ENCODE results near the gene BET1L.
"Not testable (repeated sequence)": the region's sequence is repeated elsewhere in the genome, so short reads cannot be mapped to it uniquely, and the experiment has no call there.

Gene BET1L

DNA sequence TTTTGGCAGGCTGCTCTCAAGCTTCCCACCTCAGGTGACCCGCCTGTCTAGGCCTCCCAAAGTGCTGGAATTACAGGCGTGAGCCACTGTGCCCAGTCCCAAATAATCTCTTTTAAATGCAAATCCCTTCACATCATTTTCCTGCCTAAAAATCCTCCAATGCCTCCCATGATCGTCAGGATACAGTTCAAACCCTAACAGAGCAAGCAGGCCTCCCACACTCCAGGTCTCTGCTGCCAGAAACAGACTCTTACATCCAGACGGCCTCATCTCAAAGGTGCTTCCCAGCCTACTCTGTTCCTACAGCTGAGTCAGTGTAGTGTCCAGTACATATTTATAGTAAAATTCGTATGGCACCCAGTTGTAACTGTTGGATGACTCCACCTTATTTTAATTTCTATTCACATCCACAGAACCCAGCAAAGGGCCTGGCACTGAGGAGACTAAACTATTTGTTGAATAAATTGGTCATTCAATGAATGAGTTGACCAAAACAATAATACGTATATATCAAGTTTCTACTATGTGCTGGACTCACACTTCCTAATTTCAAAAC lies 20.7 kb upstream of the BET1L start:
- no peak for DNase-seq

DNA sequence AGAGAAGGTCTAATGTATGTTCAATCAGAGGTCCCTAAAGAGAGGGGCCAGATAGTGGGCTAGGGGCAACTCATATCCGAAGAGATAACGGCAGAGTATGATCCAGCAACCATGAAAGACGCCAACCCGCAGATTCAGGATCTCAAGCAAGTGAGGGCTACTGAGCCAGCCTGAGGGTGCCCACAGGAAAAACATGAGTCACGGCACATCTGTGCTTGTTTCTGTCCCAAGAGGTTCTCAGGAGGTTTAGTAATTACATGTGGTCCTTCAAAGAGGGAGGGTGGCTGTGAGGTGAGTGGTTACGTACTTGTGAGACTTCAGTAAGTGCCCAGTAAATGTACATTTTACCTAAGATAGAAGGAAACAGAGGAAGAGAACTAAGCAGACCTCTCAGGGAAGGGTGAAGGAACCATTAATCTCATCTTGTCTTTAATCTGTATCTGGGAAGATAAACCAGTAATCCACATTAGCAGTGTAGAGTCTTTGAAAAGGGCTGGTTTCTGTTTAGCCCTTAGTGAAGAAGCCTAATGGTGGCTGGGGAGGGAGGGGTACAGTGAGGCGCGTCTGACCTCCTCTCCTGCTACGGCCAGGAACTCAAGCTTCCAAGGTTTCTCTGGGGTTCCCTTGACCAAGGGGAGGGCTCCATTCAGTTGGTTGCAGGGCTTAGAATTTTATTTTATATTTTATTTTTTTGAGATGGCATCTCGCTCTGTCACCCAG lies 18.7 kb upstream of the BET1L start:
- no peak for DNase-seq

DNA sequence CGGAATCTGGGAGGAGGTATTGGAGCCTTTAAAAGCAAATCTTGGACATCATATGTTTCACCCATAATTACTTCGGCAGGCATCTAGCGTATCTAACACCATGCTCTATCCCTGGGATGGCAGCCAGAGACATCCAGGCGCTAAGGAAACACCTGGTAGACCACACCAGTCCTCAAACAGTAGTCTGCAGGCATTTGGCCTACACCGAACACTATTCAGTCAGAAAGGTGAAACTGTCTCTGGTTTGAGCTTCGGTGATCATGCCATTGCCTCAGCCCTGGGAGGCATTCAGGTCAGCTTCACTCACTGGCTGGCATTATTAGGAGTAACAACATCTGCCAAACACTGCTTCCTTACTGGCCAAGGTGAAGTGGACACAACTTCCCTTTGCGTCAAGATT lies 17.2 kb upstream of the BET1L start:
- no peak for DNase-seq

DNA sequence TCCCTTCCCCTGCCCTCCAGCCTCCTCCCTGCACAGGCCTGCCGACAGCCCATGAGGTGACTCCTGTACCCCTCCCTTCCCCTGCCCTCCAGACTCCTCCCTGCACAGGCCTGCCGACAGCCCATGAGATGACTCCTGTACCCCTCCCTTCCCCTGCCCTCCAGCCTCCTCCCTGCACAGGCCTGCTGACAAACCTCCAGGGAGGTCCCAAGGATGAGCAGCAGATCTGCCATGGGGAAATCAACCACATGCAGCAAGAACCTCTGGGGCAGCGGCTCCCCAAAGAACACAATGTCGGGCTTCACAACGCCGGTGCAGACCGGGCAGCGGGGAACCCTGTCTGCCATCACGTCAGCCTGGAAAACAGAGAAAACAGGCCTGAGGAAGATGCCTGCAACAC lies 16.7 kb upstream of the BET1L start:
- DNase-seq = no peak

DNA sequence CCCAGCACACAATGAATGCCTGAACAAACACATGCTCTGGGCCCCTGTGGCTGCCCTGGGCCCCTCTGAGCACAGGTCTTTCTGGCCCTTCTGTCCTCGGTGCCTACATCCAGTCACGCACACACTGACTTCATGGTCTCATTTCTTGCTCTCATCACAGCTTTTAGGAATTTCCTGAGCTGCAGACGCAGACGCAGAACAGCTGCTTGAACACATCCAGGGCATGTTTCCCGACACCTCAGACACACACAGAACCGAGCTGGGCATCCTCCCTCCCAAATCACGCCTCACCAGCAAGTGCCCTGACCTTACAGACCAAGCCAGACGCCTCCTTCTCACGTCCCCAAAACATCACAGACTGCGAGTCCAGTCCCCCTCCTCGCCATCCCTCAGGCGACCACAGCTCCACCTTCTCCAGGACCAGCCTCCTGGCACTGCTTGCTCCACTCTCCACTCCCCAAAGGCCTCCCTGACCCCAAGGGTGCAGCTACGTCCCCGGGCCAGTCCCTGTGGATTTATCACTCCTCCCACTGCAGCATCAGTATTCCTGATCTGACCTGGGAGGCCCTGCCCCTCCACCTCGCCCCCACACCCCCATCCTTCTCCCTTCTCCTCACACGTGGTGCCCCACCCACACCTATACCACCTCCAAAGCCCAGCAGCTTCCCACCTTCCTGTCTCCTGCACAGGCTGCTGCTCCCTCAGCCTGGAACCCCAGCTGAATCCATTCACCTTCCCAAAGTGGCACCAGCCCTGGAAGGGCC lies 16.0 kb upstream of the BET1L start:
- no peak for DNase-seq

DNA sequence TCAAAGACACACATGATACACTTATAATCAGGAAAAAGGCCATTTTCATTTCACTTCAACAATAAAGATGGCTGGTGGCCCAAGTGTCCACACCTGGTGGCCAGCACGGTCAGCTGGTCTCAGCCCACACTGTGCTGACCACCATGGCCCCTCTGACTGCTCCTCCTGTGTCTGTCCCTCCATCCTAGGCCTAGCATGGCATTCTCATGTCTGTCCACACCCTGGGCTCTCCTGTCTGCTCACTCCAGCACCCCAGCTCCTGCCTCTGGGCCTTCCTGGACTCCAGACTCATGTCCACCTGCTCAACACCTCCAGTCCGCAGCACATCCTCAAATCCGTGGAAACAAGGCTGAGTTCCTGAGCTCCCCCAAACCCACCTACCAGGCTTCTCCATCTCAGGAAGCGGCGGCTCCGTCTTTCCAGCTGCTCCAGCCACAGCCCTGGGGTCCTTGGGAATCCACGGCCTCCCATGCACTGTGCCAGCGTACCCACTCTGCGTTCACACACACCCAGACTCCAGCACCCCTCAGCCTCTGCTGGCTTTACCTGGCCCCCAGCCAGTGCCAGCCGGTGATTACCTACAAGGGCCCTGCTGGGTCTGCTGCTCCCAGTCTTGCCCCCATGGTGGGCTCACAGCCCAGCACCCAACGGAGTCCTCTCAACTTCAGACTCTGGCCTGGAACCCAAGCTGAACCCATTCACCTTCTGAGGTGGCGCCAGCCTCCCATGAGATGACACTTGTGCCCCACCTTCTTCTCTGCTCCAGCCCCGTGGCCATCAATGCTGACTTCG lies 15.0 kb upstream of the BET1L start:
- no peak for DNase-seq

DNA sequence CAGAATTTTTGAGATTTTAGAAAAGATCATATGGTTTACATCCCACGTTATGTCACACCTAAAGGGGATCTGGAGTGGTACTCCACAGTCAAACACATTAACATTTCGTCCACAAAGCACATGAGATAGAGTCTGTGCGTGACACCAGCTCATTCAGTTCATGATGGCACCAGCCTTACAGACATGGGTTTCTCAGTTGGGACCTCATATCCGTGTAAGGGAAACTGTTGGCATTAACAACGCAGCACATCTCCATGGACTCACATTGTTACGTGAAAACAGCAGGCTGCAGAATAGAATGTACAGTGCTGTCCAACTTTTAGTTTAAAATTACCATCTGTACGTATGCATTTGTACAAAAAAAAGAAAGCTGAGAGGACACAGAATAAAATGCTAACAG lies 14.3 kb upstream of the BET1L start:
- no peak for DNase-seq

DNA sequence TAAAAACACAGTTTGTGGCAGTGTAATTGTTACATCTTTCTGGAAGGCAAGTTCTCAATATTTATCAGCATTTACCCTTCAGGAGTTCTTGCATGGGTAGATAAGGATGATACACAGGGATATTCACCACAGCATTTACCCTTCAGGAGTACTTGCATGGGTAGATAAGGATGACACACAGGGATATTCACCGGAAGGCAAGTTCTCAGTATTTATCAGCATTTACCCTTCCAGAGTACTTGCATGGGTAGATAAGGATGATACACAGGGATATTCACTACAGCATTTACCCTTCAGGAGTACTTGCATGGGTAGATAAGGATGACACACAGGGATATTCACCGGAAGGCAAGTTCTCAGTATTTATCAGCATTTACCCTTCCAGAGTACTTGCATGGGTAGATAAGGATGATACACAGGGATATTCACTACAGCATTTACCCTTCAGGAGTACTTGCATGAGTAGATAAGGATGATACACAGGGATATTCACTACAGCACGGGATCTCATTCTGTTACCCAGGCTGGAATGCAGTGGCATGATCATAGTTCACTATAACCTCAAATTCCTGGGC lies 13.5 kb upstream of the BET1L start:
- not testable (repeated sequence) for DNase-seq

DNA sequence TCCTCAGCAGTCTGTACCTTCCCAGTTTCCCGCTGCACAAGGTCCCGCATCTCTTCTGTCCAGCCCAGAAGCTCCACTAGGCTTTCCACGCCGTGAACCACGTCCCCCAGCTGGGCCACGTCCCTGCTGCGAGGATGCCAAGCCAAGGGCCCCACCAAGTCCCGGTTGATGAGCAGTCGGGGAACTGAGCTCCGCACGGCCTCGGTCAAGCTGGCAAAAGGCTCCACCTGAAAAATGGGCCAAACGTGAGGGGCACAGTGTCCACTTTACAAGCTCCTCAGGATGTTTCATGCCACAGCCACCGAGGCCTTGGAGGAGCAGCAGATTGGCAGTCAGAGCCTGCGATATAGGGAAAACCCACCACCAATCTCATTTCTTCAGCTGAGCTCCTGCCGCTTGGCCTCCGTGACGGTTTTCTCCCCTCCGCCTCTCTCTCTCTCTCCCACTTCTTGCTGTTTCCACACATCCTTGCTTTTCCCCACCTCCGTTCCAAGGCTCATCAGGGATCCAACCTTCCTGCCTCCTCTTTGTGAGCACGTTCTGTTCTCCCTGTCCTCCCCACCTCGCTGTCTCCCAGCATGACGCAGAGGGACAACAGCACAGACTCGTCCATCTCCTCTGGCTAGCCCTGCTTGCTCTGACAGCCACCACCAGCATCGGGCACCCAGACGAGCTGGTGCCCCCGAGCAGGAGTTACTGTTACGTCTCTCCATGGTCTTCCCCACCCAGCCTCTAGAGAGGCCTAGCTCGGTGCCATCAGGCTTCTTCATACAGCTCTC lies 11.8 kb upstream of the BET1L start:
- DNase-seq = no peak

DNA sequence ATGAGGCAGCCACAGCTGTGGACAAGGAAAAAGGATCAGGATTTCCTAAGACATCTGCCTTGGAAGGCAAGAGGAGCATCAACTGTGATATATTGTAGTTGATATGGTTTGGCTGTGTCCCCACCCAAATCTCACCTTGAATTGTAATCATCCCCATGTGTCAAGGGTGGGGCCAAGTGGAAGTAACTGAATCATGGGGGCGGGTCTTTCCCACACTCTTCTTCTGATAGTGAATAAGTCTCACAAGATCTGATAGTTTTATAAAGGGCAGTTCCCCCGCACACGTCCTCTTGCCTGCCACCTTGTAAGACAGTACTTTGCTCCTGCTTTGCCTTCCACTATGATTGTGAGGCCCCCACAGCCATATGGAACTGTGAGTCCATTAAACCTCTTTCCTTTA lies 10.5 kb upstream of the BET1L start:
- DNase-seq = no peak

DNA sequence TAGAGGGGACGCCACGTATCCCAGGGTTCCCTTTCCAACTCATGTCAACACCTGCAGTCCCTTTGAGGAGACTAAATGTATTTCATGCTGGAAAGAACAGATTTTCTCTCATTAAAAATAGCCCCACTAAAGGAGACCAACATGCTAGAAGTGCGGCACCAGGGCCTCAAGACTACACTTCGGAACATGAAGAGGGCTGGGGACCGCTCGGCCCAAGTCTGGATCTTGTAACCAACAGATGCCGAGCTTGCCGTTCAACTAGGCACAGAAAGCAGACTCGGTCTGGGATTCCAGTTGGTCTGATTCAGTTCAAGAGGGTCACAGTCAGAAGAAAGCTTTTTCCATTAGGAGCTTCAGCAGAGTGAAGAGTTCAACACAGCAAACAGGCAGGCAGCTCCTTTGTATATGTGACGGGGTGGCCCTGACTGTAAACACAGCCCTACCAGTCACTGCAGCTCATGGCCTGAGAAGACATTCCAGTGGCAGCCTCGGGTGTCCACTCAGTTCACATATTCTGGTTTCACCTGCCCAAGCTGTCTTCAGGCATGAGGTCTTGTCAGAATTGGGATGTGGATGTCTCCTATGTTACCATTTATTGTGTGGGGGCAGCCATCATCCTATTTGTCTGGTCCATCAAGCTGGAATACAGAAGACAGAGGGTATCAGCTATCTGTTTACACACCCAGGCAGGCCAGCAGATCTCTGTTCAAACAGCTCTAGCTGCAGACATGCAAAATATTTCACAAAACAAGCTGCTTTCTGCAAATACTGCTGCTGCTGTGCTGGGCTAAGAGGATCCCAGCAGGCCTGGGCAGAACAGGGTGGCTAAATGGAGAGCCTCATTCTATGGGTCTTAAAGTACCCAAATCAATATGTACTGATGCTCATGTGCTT lies 9.1 kb upstream of the BET1L start:
- no peak for DNase-seq

DNA sequence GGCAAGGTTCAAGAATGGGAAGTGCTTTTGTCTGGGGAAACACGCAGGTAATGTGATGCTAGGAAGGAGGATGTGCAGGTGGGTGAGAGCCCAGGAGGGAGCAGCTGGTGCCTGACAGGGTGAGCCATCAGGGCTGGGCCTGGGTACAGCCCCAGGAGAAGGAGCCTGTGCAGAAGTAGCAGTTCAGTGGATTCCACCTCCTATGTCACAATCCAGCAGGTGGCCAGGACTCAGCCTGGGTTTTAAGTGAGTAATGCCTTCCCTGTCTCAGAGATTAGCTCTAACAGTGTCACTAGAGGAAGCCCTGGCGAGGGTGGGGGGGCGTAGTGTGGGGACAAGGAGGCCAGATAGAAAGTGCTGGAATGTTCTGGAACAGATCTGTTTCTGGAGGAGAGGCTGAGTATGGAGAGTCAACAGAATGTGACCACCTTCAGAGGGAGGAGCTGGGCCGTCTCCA lies 8.4 kb upstream of the BET1L start:
- DNase-seq = no peak

DNA sequence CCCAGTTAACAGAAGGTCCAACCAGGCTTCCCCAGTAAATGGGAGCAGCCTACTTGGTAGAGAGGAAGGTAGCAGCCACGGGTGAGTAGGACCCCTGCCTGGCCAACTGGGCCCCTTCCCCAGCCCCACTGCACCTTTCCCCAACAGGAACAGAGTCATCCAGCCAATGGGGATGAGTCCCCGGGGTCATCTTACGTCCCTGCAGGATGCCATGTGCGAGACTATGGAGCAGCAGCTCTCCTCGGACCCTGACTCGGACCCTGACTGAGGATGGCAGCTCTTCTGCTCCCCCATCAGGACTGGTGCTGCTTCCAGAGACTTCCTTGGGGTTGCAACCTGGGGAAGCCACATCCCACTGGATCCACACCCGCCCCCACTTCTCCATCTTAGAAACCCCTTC lies 6.9 kb upstream of the BET1L start:
- no peak for DNase-seq

DNA sequence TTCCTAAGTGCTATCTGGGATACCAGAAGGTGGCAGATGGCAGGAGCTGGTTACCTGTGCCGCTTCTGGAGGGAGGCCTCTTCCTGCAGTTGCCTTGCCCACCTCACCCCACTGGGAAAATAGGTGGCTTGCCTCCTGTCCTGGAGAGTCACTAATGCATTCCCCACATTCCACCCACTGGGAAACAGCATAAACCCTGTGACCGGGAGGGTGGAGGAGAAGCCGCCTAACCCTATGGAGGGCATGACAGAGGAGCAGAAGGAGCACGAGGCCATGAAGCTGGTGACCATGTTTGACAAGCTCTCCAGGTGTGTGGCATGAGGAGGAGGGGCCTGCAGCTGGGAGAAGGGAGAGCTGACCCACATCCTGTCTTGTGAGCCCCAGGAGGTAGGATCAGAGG lies 5.9 kb upstream of the BET1L start:
- no peak for DNase-seq

DNA sequence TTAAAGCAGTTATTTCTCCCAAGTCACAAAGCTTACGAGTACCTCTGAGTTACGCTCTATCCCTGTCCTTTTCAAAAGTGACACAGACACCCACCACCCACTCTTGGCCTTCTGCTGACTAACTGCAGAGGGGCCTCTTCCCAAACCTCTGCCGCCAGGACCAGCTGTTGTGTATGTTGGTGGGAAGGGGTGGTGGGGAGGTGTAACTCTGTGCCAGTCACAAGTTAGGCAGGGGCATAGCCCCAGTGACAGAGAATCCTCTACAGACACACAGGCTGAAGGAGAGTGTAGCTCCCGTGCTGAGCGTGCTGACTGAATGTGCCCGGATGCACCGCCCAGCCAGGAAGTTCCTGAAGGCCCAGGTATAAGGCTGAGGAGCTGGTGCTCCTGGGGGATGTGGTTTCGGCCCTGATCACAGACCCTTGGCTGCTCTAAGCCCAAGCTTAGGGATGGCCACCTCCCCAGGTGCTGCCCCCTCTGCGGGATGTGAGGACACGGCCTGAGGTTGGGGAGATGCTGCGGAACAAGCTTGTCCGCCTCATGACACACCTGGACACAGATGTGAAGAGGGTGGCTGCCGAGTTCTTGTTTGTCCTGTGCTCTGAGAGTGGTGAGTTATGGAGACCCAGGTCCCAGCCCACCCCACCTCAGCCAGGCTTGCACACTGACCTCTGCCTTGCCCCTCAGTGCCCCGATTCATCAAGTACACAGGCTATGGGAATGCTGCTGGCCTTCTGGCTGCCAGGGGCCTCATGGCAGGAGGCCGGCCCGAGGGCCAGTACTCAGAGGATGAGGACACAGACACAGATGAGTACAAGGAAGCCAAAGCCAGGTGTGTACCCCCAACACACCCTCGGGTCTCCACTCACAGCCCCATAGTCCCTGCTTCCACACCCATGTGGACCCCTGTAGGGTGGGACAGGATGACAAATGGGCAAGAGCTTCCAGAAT lies 5.2 kb upstream of the BET1L start:
- DNase-seq = no peak

DNA sequence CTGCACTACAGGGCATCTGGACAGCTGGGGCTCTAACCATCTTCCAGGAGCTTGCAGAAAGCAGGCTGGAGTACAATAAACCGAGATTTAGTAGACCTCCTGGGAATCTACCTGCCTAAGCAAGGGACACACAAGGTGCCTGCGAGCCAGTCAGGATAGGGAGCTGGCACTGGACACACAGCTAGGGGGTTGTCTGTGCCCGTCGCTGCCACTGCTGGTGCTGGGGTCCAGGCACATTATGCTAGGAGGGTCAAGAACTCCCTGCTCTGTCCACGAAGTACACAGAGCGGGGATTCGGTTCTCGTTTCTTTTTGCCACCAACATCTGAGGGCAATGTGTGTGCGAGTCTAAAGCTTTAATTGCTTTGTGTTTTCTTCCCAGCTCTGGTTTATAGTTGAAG lies 4.5 kb upstream of the BET1L start:
- no peak for DNase-seq

DNA sequence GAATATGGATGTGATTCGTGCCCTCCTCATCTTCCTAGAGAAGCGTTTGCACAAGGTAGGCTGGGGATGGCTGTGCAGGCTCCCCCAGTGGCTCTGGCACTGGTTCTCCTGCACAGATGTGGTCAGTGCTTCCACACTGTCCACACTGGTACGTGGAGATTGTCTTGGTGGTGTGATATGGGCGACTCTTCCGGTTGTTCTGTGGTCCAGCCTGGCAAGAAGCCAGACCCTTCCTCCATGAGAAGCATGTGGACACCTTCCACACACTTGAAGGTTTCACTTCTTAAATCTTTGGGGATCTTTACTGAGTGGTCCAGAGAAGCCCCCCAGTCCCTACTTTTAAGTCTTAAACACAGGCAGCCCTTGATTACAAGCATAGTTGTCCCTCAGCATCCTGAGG lies 4.1 kb upstream of the BET1L start:
- DNase-seq = no peak

DNA sequence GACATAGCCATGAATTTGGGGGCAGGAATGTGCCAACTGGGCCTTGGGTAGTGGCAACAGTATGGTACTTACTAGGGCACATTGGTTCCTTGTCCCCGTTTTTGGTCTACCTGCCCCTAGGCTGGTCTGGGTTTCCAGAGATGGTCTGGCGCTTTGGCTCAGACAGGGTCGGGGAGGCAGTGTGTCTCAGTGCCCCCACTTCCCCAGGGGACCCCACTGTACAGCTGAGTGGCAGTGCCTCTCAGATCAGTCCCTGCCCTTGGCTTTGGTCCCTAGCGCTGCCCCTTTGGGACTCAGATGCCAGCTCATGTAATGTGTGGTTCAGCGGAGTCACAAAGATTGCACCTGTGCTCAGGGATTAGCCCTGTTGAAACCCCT lies 3.6 kb upstream of the BET1L start:
- no peak for DNase-seq

DNA sequence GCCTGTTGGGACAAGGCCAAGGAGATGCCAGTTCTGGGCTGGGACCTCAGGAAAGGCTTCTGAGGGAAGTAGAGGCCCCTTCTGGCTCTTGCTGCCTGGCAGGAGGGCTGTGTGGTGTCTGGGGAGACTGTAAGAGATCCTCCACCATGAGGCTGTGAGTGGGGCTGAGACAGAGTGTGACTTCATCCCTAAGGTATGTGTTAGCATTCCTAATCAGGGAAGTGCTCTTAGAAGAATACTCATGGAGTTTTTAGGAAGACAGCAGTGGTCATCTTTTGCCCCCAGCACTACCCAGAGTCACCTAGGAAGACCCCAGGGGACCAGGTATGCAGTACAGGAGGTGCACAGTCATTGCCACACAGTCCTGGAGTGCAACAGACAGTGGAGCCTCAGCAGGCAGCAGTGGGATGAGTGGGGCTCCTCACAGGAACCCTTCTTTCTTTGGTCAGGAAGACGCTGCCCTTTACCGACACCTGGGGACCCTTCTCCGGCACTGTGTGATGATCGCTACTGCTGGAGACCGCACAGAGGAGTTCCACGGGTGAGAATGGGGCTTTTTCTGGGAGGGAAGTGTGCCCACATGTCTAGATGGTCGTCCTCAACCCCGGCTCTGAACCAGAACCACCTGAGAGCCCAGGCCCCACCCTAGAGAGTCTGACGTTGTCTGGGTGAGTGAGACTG lies 3.1 kb upstream of the BET1L start:
- DNase-seq = no peak
